Muscle layer of duodenum (tissue), 2 donors: ENCODE measurements around the gene KRTAP10-8.

Experiments
- H3K27ac ChIP-seq: one replicate; pipeline ENCODE4 v1.7.0; 2013; ENCODE audit warnings: mild to moderate bottlenecking, low read length
- H3K27me3 ChIP-seq: one replicate; pipeline ENCODE4 v1.7.0; 2013; ENCODE audit warnings: low read depth, mild to moderate bottlenecking, control low read depth, low read length
- H3K36me3 ChIP-seq, 2 donors: one replicate each; pipeline ENCODE4 v1.7.0; 2013; ENCODE audit warnings: low read length in 2 of 2, control low read depth in 1 of 2, mild to moderate bottlenecking in 1 of 2; ENCODE audit not compliant: insufficient read depth in 2 of 2, control insufficient read depth in 1 of 2
- H3K4me1 ChIP-seq, 2 donors: one replicate each; pipeline ENCODE4 v1.7.0; 2013; ENCODE audit warnings: low read length in 2 of 2, mild to moderate bottlenecking in 2 of 2, control low read depth in 1 of 2, moderate library complexity in 1 of 2; ENCODE audit not compliant: insufficient read depth in 2 of 2, control insufficient read depth in 1 of 2
- H3K4me3 ChIP-seq, 2 donors: one replicate each; pipeline ENCODE4 v1.7.0; 2013; ENCODE audit warnings: low read length in 2 of 2, low read depth in 1 of 2, mild to moderate bottlenecking in 1 of 2
- H3K9me3 ChIP-seq, 2 donors: one replicate each; pipeline ENCODE4 v1.7.0; 2013; ENCODE audit warnings: low read length in 2 of 2, control low read depth in 1 of 2, mild to moderate bottlenecking in 1 of 2; ENCODE audit not compliant: control insufficient read depth in 1 of 2
- donor health status: healthy.

The KRTAP10-8 gene, protein sequence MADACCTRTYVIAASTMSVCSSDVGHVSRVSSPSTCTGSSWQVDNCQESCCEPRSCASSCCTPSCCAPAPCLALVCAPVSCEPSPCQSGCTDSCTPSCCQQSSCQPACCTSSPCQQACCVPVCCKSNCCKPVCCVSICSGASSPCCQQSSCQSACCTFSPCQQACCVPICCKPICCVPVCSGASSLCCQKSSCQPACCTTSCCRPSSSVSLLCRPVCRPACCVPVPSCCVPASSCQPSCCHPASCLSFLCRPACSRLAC

DNA sequence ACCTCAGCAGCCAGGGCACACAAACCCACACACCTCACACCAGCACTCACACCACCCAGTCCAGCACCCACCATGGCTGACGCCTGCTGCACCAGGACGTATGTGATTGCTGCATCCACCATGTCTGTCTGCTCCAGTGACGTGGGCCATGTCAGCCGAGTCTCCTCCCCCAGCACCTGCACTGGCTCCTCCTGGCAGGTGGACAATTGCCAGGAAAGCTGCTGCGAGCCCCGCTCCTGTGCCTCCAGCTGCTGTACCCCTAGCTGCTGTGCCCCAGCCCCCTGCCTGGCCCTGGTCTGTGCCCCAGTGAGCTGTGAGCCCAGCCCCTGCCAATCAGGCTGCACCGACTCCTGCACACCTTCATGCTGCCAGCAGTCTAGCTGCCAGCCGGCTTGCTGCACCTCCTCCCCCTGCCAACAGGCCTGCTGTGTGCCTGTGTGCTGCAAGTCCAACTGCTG, at the start of gene KRTAP10-8:
TSS of gene KRTAP10-8 (plus strand) at position 51 of the 458 bp plus-strand sequence. CDS start at position 73, 22 bp downstream.
- Histone ChIP-seq H3K27ac (no peak within 1 kb of the TSS), H3K27me3 (no peaks in the 10 kb centered on the region), H3K4me1 (no peaks in the 10 kb centered on the region), H3K9me3 (peaks cover 0 to 21% of the 10 kb centered on the region in 2 donors), H3K36me3 (no peaks in the 10 kb centered on the region), H3K4me3 (no peak within 1 kb of the TSS)

DNA sequence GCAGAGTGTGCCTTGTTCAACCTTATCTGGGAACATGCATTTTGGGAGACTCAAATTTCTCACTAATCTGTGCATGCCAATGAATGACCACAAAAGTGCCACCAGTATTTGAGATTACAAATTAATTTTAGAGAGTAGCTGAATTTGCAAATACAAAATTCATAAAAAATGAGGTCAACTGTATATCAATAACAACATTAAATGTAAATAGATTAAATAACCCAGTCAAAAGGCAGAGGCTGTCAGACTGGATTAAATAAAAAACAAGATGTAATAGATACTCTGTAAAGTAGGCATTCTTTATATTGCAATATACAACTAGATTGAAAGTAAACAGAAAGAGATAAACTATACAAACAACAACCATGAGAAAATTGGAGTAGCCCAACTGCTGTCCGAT, 47.8 kb upstream of the KRTAP10-8 start:
- Histone ChIP-seq H3K4me1 (no peaks in the 10 kb centered on the region), H3K9me3 (peaks cover 0 to 4% of the 10 kb centered on the region in 2 donors), H3K27me3 (no peaks in the 10 kb centered on the region), H3K27ac (no peak overlapping the region), H3K4me3 (no peak overlapping the region), H3K36me3 (no peaks in the 10 kb centered on the region)

DNA sequence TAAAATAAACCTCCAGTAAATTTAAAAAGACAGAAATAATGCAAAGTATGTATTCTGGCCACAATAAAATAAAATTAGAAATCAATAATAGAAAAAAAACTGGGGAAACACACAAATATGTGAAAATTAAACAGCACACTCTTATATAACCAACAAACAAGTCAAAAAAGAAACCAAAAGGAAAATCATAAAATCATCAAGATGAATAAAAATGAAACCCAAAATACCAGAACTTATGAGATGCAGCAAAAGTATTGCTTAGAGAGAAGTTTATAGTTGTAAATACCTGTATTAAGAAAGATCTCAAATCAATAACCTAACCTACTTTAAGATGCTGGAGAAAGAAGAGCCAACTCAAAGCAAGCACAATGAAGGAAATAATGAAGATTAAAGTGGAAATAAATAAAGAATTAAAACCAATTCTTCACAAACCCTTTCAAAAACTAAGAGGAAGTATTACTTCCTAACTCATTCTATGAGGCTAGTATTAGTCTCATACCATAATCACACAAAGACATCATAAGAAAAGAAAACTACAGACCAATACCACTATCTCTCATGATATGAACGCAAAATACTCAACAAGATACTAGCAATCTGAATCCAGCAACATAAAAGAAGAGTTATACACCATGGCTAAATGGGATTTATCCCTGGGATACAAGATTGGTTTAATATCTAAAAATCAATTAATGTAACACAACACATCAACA, 46.8 kb upstream of the KRTAP10-8 start:
- Histone ChIP-seq H3K4me3 (no peak overlapping the region), H3K9me3 (peaks cover 0 to 4% of the 10 kb centered on the region in 2 donors), H3K27ac (no peak overlapping the region), H3K4me1 (no peaks in the 10 kb centered on the region), H3K27me3 (no peaks in the 10 kb centered on the region), H3K36me3 (no peaks in the 10 kb centered on the region)

DNA sequence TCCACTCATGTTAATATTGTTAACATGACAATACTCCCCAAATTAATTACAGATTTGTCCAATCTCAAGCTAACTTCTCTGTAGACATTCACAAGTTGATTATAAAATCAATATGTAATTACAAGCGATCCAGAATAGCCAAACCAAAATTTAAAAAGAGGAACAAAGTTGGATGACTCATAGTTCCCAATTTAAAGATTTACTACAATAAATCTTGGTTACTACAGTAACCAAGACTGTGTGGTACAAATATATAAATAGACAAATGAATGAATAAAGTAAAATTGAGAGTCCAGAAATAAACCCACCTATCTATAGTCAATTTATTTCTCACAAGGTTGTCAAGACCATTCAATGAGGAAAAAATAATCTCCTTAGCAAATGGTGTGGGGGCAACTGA, 45.5 kb upstream of the KRTAP10-8 start:
- no peaks in the 10 kb centered on the region for H3K27me3 ChIP-seq
- H3K4me1 ChIP-seq: no peaks in the 10 kb centered on the region
- H3K9me3 ChIP-seq: peaks cover 4 to 12% of the 10 kb centered on the region in 2 donors
- no peak overlapping the region for H3K4me3 ChIP-seq
- no peaks in the 10 kb centered on the region for H3K36me3 ChIP-seq
- no peak overlapping the region for H3K27ac ChIP-seq

DNA sequence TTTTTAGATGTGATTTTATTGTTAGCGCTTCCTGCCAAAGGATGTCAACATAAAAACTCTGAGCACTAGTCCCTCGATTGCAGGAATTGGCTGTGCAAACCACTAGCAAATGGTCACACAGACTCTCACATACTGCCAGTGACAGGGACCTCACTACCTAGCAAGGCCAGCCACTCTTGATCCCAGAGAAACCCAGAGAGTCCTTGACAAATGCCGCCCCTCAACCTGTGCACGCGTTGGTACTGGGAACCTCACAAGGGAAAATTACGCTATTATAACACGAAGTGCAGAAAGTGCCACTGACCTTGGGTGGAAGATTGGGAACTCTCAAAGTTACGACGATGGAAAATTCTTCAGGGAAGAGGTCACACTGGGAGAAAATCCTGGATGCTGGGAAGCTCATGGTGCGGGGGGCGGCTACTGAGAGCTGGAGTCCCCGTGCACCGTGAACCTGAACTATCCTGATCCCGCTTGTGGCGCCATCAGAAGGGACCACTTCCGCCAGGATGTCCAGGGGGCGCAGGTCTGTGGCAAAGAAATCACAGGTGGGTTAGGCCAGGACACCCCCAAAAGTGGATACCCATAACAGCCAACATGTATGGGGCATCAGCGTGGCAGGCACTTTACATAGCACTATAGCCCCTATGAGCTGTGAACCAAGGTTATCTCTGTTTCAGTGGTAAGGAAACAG, 44.3 kb upstream of the KRTAP10-8 start:
- no peaks in the 10 kb centered on the region for H3K4me1 ChIP-seq
- no peak overlapping the region for H3K27ac ChIP-seq
- peaks cover 4 to 14% of the 10 kb centered on the region in 2 donors for H3K9me3 ChIP-seq
- H3K36me3 ChIP-seq: no peaks in the 10 kb centered on the region
- no peaks in the 10 kb centered on the region for H3K27me3 ChIP-seq
- H3K4me3 ChIP-seq: no peak overlapping the region

DNA sequence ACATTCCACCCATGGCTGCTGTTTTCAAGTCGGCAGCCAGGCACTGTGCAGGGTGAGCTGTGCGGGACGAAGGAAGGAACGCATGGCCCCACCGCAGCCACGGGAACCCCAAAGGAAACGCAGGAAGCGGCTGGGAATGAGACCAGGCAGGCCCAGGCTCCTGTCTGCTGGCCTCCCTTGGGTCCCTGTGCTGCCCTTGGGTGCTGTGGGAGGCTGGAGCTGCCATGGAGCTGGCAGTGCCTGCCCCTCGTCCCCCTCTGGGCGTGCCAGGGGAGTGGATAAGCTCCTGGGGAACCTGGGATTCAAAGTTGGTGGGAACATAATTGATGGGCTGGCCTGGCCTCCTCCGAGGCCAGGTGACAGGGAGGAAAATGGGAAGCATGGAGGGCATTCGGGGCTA, 43.6 kb upstream of the KRTAP10-8 start:
- peaks cover 4 to 12% of the 10 kb centered on the region in 2 donors for H3K9me3 ChIP-seq
- H3K4me1 ChIP-seq: no peaks in the 10 kb centered on the region
- H3K27me3 ChIP-seq: no peaks in the 10 kb centered on the region
- no peak overlapping the region for H3K27ac ChIP-seq
- no peak overlapping the region for H3K4me3 ChIP-seq
- H3K36me3 ChIP-seq: no peaks in the 10 kb centered on the region

DNA sequence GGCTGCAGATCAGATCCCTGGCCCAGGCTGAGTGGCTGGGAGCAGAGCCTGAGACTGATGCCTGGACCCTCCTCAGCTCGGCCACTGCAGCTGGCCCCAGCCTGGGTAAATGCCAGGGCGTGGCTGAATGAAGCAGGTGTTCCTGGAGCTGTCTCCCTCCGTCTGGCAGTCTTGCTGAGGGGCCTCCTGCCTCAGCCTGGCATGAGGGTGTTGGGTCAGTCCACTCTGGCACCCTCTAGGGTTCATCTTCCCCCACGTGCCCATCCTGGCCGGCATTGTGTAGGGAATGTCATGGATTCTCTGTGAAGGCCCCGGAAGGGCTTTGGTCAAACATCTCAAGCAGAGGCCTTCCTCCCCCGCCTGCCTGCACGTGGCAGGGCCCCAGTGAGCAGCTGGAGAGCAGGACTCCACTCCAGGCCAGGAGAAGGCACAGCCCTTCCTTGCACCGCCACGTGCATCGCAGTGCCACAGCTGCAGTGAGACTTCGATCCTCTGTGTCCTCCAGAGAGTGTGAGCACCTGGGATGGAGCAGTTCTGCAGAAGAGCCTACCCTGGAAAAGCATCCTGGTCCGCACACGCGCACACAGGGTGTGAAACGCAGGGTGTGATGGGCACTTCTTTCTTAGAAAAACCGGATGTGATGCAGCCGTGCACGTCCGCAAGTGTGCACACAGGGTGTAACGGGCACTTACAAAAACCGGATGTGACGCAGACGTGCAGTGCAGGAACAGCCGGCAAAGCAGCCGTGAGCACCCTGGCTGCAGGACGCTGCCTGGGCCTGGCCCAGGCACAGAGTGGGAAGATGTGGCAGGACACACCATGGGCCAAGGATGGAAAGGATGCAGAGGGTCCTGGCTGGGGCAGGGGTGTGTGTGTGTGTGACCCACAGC, 43.0 kb upstream of the KRTAP10-8 start:
- Histone ChIP-seq H3K27me3 (no peaks in the 10 kb centered on the region), H3K4me3 (no peak overlapping the region), H3K27ac (no peak overlapping the region), H3K9me3 (peaks cover 4 to 12% of the 10 kb centered on the region in 2 donors), H3K36me3 (no peaks in the 10 kb centered on the region), H3K4me1 (no peaks in the 10 kb centered on the region)

DNA sequence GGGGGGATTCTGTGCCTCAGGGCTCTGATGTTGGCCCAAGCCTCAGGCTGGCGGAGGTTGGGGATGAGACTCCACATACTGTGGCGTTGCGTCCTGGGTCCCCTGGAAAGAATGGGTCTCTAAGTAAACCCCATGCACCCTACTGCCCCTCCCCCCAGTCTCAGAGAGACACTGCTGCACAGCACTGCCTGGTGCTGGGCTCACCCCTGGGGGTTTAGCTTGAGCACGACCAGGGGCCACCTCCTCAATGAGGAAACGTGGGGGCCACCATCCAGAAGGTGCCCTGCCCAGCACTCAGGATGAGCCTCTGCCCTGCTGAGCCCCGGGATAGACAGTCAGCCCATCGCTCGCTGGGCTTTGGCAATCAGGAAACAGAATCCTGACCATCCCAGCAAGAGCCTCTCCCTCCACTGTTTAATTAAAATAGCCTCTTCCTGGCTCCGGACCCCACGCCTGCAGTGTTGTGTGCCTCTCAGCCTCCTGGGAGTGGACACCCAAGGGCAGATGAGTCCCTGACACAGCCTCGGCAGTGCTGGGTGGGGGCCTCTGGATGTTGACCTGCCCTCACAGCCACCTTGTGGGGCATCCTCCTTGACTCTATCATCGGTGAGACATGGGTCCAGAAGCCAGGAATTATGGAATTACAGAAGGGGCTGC, 41.9 kb upstream of the KRTAP10-8 start:
- no peaks in the 10 kb centered on the region for H3K27me3 ChIP-seq
- peaks cover 4 to 12% of the 10 kb centered on the region in 2 donors for H3K9me3 ChIP-seq
- no peaks in the 10 kb centered on the region for H3K36me3 ChIP-seq
- H3K27ac ChIP-seq: no peak overlapping the region
- H3K4me3 ChIP-seq: no peak overlapping the region
- H3K4me1 ChIP-seq: no peaks in the 10 kb centered on the region

DNA sequence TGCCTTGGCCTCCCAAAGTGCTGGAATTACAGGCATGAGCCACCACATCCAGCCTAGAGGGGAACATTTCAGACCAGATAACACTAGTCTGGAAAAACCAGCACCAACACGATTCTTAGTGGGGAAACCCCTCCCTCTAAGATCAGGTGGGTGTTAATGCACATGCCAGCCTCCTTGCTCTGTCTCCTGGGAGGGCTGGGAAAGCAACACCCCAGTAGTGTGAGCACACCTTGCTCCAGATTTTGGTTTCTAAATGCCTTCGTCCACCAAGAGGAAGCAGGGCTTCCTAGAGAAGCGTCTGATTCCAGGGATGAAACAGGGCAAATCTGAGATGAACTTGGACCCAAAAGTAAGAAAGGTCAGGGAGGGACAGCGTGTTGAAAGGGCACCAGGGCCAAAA, 40.6 kb upstream of the KRTAP10-8 start:
- no peaks in the 10 kb centered on the region for H3K36me3 ChIP-seq
- peaks cover 4 to 12% of the 10 kb centered on the region in 2 donors for H3K9me3 ChIP-seq
- H3K27ac ChIP-seq: no peak overlapping the region
- no peaks in the 10 kb centered on the region for H3K4me1 ChIP-seq
- no peaks in the 10 kb centered on the region for H3K27me3 ChIP-seq
- H3K4me3 ChIP-seq: no peak overlapping the region

DNA sequence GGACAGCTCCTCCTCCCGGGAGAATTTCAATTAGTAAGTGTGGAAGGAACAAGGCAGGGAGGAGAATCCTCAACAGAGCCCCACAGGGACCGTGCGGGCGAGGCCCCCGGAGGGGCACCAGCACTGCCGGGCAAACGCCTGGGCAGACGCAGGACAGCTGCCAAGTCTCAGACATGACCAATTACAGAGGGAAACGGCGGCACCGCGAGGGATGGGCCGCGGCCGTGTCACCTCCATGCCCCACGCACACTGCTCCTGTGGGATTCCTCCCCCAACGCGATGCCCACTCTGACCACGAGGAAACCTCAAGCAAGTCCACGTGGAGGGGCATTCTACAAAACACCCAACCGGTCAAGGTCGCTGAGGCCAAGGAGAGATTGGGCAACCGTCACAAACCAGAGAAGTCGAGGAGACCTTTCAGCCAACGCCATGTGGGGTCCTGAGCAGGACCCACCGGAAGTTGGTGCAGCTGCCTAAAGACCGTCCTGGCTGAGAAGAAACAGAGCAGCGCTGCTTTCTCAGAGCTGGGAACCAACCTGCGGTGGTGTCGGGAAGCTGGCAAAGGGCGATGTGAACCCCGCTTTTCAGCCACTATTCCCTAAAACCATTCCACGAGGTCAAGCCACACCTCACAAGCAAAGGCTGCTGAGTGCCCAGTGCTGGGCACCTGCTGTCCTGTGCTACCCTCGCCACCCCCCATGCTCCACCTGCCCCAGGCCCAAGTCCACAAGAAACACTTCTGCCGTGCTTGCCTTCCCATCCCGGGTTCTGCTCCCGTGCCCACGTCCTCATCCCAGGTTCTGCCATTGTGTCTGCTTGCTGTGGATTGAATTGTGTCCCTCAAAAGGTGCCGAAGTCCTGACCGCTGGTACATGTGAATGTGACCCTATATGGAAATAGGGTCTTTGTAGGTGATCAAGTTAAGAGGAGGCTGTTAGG, 39.8 kb upstream of the KRTAP10-8 start:
- H3K27me3 ChIP-seq: no peaks in the 10 kb centered on the region
- no peak overlapping the region for H3K4me3 ChIP-seq
- no peaks in the 10 kb centered on the region for H3K4me1 ChIP-seq
- no peaks in the 10 kb centered on the region for H3K36me3 ChIP-seq
- H3K27ac ChIP-seq: no peak overlapping the region
- peaks cover 8 to 12% of the 10 kb centered on the region in 2 donors for H3K9me3 ChIP-seq
